Activated CD8-positive, alpha-beta T cell treated with anti-CD3 and anti-CD28 coated beads, Interleukin-2, amount 10 ng/mL, durations not matched to agents 7 days and 5 days (primary cell): ENCODE data around the gene SETD2. TPM values are rescaled to one million over a fixed set of nuclear protein-coding genes. Genes with fewer than 3 reads are reported as not detected.
A peak's percentile ranks its signal among the peaks of the same experiment; 100 is the strongest.

ENCODE experiments used
- ATAC-seq: fragments of 150-1000 bp; cut with Tn5 transposase; one replicate; pipeline ENCODE4 v1.10.0; 2021; ENCODE audit warnings: moderate library complexity
- CTCF ChIA-PET: fragments of 350-600 bp; sonication (Branson Sonifier 250); formaldehyde crosslinking; loops from one replicate; lab custom pipeline; 2021; ENCODE audit warnings: antibody characterized with exemption; lab: Charles Lee
- POLR2A ChIA-PET: fragments of 350-600 bp; sonication (Branson Sonifier 250); formaldehyde crosslinking; loops from one replicate; lab custom pipeline; 2021; ENCODE audit warnings: antibody characterized with exemption; lab: Charles Lee
- DNase-seq: peaks from one replicate; pipeline ENCODE4 v3.0.0-alpha.2; 2020
- H3K27ac Mint-ChIP-seq: one replicate; pipeline ENCODE4 v1.8.0; 2021; ENCODE audit warnings: mild to moderate bottlenecking, mixed read lengths
- H3K27me3 Mint-ChIP-seq: one replicate; pipeline ENCODE4 v1.8.0; 2021; ENCODE audit warnings: low read depth, mixed read lengths
- H3K36me3 Mint-ChIP-seq: one replicate; pipeline ENCODE4 v1.8.0; 2021; ENCODE audit warnings: low read depth, mixed read lengths
- H3K4me1 Mint-ChIP-seq: one replicate; pipeline ENCODE4 v1.8.0; 2021; ENCODE audit warnings: low read depth, mixed read lengths
- H3K4me3 Mint-ChIP-seq: one replicate; pipeline ENCODE4 v1.8.0; 2021; ENCODE audit warnings: mild to moderate bottlenecking, mixed read lengths
- H3K9me3 Mint-ChIP-seq: one replicate; pipeline ENCODE4 v1.8.0; 2022; ENCODE audit warnings: mixed read lengths; ENCODE audit not compliant: insufficient read depth
- total RNA-seq, 2 experiments: library from RNA; stranded (reverse); gene quantifications; one replicate each; pipeline ENCODE4 v1.2.3, GENCODE V29; 2021

The SETD2 gene
- total RNA-seq, 2 experiments from 2014 or later: 43.1 to 48.1 TPM

DNA sequence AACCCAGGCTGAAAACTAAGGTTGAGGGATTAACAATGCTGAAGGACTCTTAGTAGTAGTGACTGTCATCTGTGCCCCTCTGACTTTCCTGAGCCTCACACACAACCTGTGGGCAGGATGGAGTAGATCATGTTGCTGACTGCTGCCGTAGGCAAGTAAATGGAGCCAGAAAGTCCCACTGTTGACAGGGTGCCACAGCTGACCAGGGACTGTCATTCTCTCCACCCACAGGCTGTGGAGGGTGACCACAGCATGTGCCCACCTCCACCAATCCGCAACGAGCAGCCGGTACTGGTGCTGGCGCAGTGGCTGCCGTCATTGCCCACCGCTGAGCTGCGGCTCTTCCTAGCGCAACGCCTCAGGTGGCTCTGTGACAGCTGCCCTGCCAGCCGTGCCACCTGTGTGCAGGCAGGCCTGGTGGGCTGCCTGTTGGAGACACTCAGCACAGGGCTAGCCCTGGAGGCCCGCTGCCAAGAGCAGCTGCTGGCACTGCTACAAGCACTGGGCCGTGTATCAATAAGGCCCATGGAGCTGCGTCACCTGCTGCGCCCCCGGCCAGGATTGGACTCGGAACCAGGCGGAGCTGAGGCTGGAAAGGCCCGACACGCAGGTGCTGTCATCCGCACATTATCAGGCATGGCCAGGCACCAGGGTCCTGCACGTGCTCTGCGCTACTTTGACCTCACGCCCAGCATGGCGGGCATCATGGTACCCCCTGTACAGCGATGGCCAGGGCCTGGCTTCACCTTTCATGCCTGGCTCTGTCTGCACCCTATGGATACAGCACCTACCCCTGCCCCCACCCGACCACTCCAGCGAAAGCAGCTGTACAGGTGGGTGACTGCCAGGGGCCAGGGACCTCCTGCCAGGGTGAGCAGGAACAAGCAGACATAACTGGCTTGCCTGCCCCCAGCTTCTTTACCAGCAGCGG is 168.8 kb downstream of the SETD2 start:
- ATAC-seq (no peak), DNase-seq (no peak)
- ChIA-PET CTCF (no interaction called here), POLR2A (no interaction called here)
- Mint-ChIP-seq H3K27me3 (no peaks in the 10 kb centered on the region), H3K4me3 (no peak overlapping the region), H3K9me3 (no peaks in the 10 kb centered on the region), H3K36me3 (peaks cover 45% of the 10 kb centered on the region), H3K4me1 (peaks cover 38% of the 10 kb centered on the region), H3K27ac (peak overlapping the region; percentile 25)

DNA sequence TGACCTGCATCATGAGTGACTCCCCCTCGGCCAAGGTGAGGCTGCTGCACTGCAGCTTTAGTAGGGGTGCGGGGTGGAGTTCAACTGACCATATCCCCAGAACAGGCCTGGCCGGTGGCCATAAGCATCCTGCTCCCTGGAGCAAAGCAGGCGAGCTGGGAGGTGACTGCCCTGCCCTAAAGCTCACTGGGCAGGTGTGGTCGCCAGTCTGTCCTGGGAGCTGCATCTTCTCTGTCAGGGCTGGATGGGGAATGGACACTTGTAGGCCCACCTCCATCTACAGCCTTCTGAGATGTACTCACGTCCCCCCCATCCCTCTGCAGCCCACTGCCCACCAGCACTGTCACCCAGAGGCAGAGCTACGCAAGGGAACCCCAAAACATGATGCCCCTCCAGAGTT is 169.9 kb downstream of the SETD2 start:
- POLR2A ChIA-PET: interaction anchor here (0.6 to 1.3 kb wide), 3 partner anchors 10 to 70 kb away, joined by 3 read pairs; no protein-coding TSS in a partner anchor
- CTCF ChIA-PET: no interaction called here
- H3K36me3 Mint-ChIP-seq: peaks cover 51% of the 10 kb centered on the region
- H3K4me1 Mint-ChIP-seq: peaks cover 44% of the 10 kb centered on the region
- ATAC-seq (no peak), DNase-seq (no peak)
- H3K27me3 Mint-ChIP-seq: no peaks in the 10 kb centered on the region
- peak overlapping the region; percentile 30 for H3K27ac Mint-ChIP-seq
- H3K9me3 Mint-ChIP-seq: no peaks in the 10 kb centered on the region
- H3K4me3 Mint-ChIP-seq: no peak overlapping the region

DNA sequence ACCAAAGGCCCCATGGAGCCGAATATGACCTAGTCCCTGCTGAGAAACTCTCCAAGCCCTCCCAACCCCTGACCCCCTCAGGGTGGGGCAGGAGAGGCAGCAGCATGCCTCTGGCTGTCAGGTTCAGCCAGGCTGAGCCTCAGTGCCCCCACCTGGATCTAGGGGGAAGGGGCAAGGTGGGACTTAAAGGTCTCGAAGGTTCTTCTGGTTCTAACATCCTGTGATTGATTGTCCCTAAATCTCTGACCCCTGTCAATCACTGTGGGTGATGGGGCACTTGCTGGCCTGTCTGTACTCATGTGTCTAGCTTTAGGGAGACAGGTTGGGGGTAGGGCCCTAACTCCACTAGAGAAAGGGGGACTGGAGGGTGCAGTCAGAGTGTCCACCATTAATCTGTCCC is 170.6 kb downstream of the SETD2 start:
- CTCF ChIA-PET: no interaction called here
- no peak for DNase-seq
- Mint-ChIP-seq H3K27ac (peak overlapping the region; percentile 37), H3K9me3 (no peaks in the 10 kb centered on the region), H3K27me3 (no peaks in the 10 kb centered on the region), H3K36me3 (peaks cover 54% of the 10 kb centered on the region), H3K4me1 (peaks cover 50% of the 10 kb centered on the region), H3K4me3 (no peak overlapping the region)
- POLR2A ChIA-PET: interaction anchor here (0.6 to 1.3 kb wide), 2 partner anchors 41 to 69 kb away, joined by 3 read pairs; no protein-coding TSS in a partner anchor
- ATAC-seq: no peak

- Mint-ChIP-seq H3K9me3 (no peaks in the 10 kb centered on the region), H3K4me1 (peaks cover 50% of the 10 kb centered on the region), H3K36me3 (peaks cover 48% of the 10 kb centered on the region), H3K27me3 (no peaks in the 10 kb centered on the region), H3K4me3 (no peak overlapping the region), H3K27ac (no peak overlapping the region)
- POLR2A ChIA-PET: interaction anchor here (1.3 kb wide), 1 partner anchor 15 kb away, joined by 4 read pairs; no protein-coding TSS in a partner anchor
- DNase-seq (no peak), ATAC-seq (no peak)
- CTCF ChIA-PET: no interaction called here
Observed at GRCh38 chr3:46992231-46992630, 171.7 kb downstream of the SETD2 start.

- ATAC-seq: no peak
- Mint-ChIP-seq H3K36me3 (peaks cover 42% of the 10 kb centered on the region), H3K4me1 (peaks cover 50% of the 10 kb centered on the region), H3K9me3 (no peaks in the 10 kb centered on the region), H3K4me3 (no peak overlapping the region), H3K27me3 (no peaks in the 10 kb centered on the region), H3K27ac (no peak overlapping the region)
- CTCF ChIA-PET: no interaction called here
- no peak for DNase-seq
- POLR2A ChIA-PET: interaction anchor here (1.3 to 2.3 kb wide), 2 partner anchors 13 to 15 kb away, joined by 4 to 11 read pairs; partner anchors contain the start of gene NBEAL2
Observed at GRCh38 chr3:46991406-46992165, 172.3 kb downstream of the SETD2 start.

- CTCF ChIA-PET: no interaction called here
Observed at GRCh38 chr3:46990573-46991374, 173.1 kb downstream of the SETD2 start.

DNA sequence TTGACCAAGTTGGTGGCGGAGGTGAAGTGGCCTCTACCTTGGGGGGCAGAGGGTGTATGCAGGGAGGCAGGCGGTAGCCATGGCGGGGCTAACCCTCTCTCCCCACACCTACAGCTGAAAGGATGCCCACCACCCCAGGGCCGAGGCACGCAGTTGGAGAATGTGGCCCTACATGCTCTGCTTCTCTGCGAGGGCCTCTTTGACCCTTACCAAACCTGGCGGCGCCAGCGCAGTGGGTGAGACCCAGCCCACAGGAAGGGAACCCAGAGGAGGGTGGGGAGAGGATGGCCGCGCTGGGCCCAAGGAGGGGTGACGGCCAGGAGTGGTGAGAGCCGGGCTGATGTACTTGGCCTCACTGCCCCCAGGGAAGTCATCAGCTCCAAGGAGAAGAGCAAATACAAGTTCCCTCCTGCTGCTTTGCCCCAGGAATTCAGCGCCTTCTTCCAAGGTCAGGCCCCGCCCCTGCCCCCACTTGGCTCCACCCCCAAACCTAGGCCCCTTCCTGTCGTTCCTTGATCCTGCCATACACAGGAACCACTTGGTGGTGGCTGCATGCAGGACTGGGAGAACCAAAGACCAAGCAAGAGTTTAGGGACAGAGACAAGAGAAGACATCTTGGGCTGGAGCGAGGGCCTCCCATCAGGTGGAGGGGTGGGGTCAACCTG is 174.6 kb downstream of the SETD2 start:
- Mint-ChIP-seq H3K27ac (peak overlapping the region; percentile 93), H3K36me3 (peaks cover 54% of the 10 kb centered on the region), H3K9me3 (no peaks in the 10 kb centered on the region), H3K4me1 (peaks cover 63% of the 10 kb centered on the region), H3K27me3 (no peaks in the 10 kb centered on the region), H3K4me3 (peak overlapping the region; percentile 80)
- CTCF ChIA-PET: no interaction called here
- ATAC-seq (no peak), DNase-seq (no peak)
- POLR2A ChIA-PET: interaction anchor here (2.3 kb wide), 1 partner anchor 10 kb away, joined by 11 read pairs; the partner anchor contains the start of gene NBEAL2

More at GRCh38 chr3:46990573-46991374, 173.1 kb downstream of the SETD2 start:
- peaks cover 52% of the 10 kb centered on the region for H3K4me1 Mint-ChIP-seq
- DNase-seq (no peak), ATAC-seq (no peak)
- no peak overlapping the region for H3K4me3 Mint-ChIP-seq
- H3K9me3 Mint-ChIP-seq: no peaks in the 10 kb centered on the region
- H3K27ac Mint-ChIP-seq: peak overlapping the region; percentile 70
- peaks cover 50% of the 10 kb centered on the region for H3K36me3 Mint-ChIP-seq
- no peaks in the 10 kb centered on the region for H3K27me3 Mint-ChIP-seq
- POLR2A ChIA-PET: interaction anchor here (1.3 to 2.3 kb wide), 2 partner anchors 12 to 16 kb away, joined by 4 to 11 read pairs; partner anchors contain the start of gene NBEAL2

GRCh38 chr3:46988616-46989015 is 175.3 kb downstream of the SETD2 start:
- POLR2A ChIA-PET: interaction anchor here (2.5 kb wide), 1 partner anchor 10 kb away, joined by 22 read pairs; the partner anchor contains the start of genes CCDC12 and NBEAL2
- no peak for DNase-seq
- no peak for ATAC-seq
- H3K4me3 Mint-ChIP-seq: peak overlapping the region; percentile 80
- peaks cover 54% of the 10 kb centered on the region for H3K36me3 Mint-ChIP-seq
- no peaks in the 10 kb centered on the region for H3K9me3 Mint-ChIP-seq
- peak overlapping the region; percentile 93 for H3K27ac Mint-ChIP-seq
- CTCF ChIA-PET: no interaction called here
- peaks cover 66% of the 10 kb centered on the region for H3K4me1 Mint-ChIP-seq
- H3K27me3 Mint-ChIP-seq: no peaks in the 10 kb centered on the region

DNA sequence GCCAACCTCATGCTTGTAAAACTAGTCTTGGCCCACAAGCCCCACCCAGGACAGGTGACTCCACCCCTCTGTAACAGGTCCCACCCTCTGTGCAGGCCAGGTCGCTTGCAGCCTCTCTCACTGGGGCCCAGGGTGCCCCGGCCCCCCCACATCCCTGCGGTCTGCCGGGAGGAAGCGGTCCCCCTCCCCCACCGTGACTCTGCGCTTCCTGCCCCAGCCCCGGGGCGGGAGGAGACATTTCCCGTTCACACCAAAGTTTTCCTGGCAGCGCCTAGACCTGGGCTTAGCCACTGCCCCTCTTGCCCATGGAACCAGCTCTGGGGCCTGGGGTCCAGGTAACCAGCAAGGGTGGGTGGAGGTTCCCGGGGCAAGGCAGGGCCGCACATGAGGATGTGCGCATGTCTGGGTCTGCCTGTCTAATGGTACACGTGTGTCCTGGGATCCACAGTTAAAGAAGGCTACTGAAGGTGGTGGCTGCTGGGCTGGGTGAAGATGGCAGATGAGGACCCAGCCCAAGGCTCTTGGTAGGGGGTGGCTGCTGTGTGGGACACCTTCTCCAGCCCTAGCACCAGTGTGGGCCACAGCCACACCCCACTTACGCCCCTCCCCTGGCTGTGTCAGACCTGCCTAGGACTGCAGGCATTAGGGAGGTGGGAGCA is 176.0 kb downstream of the SETD2 start:
- ChIA-PET CTCF (interaction anchor here (1.1 to 2.3 kb wide), 3 partner anchors 10 to 65 kb away, joined by 3 to 10 read pairs (median 4); no protein-coding TSS in a partner anchor), POLR2A (interaction anchor here (0.6 to 2.5 kb wide), 8 partner anchors 10 to 433 kb away, joined by 3 to 22 read pairs (median 3); partner anchors contain the start of genes CCDC12 and NBEAL2)
- peak; percentile 97 for ATAC-seq
- Mint-ChIP-seq H3K36me3 (peaks cover 54% of the 10 kb centered on the region), H3K9me3 (no peaks in the 10 kb centered on the region), H3K4me3 (peak overlapping the region; percentile 80), H3K27ac (peak overlapping the region; percentile 93), H3K4me1 (peaks cover 69% of the 10 kb centered on the region), H3K27me3 (no peaks in the 10 kb centered on the region)
- peak; percentile 96 for DNase-seq

GRCh38 chr3:46987319-46987742 is 176.6 kb downstream of the SETD2 start:
- Mint-ChIP-seq H3K9me3 (no peaks in the 10 kb centered on the region), H3K27me3 (no peaks in the 10 kb centered on the region), H3K27ac (peak overlapping the region; percentile 93), H3K4me3 (peak overlapping the region; percentile 80), H3K36me3 (peaks cover 56% of the 10 kb centered on the region), H3K4me1 (peaks cover 74% of the 10 kb centered on the region)
- DNase-seq: no peak
- POLR2A ChIA-PET: interaction anchor here (0.6 to 2.5 kb wide), 8 partner anchors 9 to 434 kb away, joined by 3 to 22 read pairs (median 3); partner anchors contain the start of genes CCDC12 and NBEAL2
- ATAC-seq: peak; percentile 28
- CTCF ChIA-PET: interaction anchor here (1.1 to 2.3 kb wide), 3 partner anchors 11 to 64 kb away, joined by 3 to 10 read pairs (median 4); no protein-coding TSS in a partner anchor
